CD4-positive, alpha-beta T cell (primary cell): ENCODE data around the gene SYPL1. TPM values are rescaled to one million over a fixed set of nuclear protein-coding genes. Genes with fewer than 3 reads are reported as not detected.

ENCODE experiments used
- ATAC-seq: fragments of 200-7000 bp; cut with Tn5 transposase; one replicate; pipeline ENCODE4 v1.10.0; 2022; ENCODE audit warnings: mild to moderate bottlenecking; ENCODE audit not compliant: poor library complexity
- CTCF ChIA-PET: fragments of 350-600 bp; sonication (Branson Sonifier 250); formaldehyde crosslinking; loops from one replicate; lab custom pipeline; 2021; ENCODE audit warnings: antibody characterized with exemption, inconsistent platforms; lab: Charles Lee
- POLR2A ChIA-PET: fragments of 350-600 bp; sonication (Branson Sonifier 250); formaldehyde crosslinking; loops from one replicate; lab custom pipeline; 2021; ENCODE audit warnings: antibody characterized with exemption, inconsistent platforms; lab: Charles Lee
- DNase-seq, 14 experiments: peaks; one replicate each; pipeline ENCODE4 v3.0.0-alpha.2; 2013 to 2020; ENCODE audit warnings: mixed read lengths in 2 of 14
- H3K27ac ChIP-seq, 2 donors: one replicate each; pipeline versions ENCODE4 v1.5.1 to v1.7.0; 2013; ENCODE audit warnings: low read length in 2 of 2, low read depth in 1 of 2, mild to moderate bottlenecking in 1 of 2
- H3K27me3 ChIP-seq, 2 experiments: 1 replicate in 1 of 2; 2 replicates in 1 of 2; pipeline versions ENCODE4 v1.6.1 to v1.7.0; 2013; ENCODE audit warnings: low read length in 2 of 2, control low read depth in 1 of 2, mild to moderate bottlenecking in 1 of 2, moderate library complexity in 1 of 2; ENCODE audit not compliant: insufficient read depth in 2 of 2, control insufficient read depth in 1 of 2
- H3K36me3 ChIP-seq: one replicate; pipeline ENCODE4 v1.6.1; 2013; ENCODE audit warnings: low read length, control low read depth; ENCODE audit not compliant: insufficient read depth
- H3K4me1 ChIP-seq: one replicate; pipeline ENCODE4 v1.6.1; 2013; ENCODE audit warnings: low read length, control low read depth; ENCODE audit not compliant: insufficient read depth
- H3K4me3 ChIP-seq: one replicate; pipeline ENCODE4 v1.5.1; 2013; ENCODE audit warnings: mild to moderate bottlenecking, low read length, moderate library complexity
- H3K9me3 ChIP-seq, 2 experiments: 1 replicate in 1 of 2; 2 replicates in 1 of 2; pipeline versions ENCODE4 v1.6.1 to v1.7.0; 2013; ENCODE audit warnings: low read length in 2 of 2, mild to moderate bottlenecking in 2 of 2, control low read depth in 1 of 2, moderate library complexity in 1 of 2; ENCODE audit not compliant: control insufficient read depth in 1 of 2, insufficient read depth in 1 of 2
- H3K27ac Mint-ChIP-seq: one replicate; pipeline ENCODE4 v1.8.0; 2020; ENCODE audit warnings: mixed read lengths
- H3K27me3 Mint-ChIP-seq: one replicate; pipeline ENCODE4 v1.8.0; 2021; ENCODE audit warnings: mixed read lengths
- H3K36me3 Mint-ChIP-seq: one replicate; pipeline ENCODE4 v1.8.0; 2021; ENCODE audit warnings: low read depth, mixed read lengths
- H3K4me1 Mint-ChIP-seq: one replicate; pipeline ENCODE4 v1.8.0; 2021; ENCODE audit warnings: low read depth, mixed read lengths
- H3K4me3 Mint-ChIP-seq: one replicate; pipeline ENCODE4 v1.8.0; 2020; ENCODE audit warnings: mild to moderate bottlenecking, mixed read lengths
- H3K9me3 Mint-ChIP-seq: one replicate; pipeline ENCODE4 v1.8.0; 2020; ENCODE audit warnings: mixed read lengths
- CTCF ChIP-seq: fragments of 200-600 bp; IDR thresholded peaks from one replicate; pipeline ENCODE4 v1.8.0; 2022; ENCODE audit warnings: antibody characterized with exemption, mild to moderate bottlenecking
- intact Hi-C, 2 experiments: fragments of 100-400 bp; cut with DNase I in 1 of 2; cut with micrococcal nuclease in 1 of 2; formaldehyde crosslinking; loops; one replicate each; pipeline versions ENCODE4 v1.15.1 to v1.9.0; 2023 to 2025; cut with DNase I, micrococcal nuclease
- total RNA-seq, 174 experiments: library from RNA in 2 of 174; stranded (reverse) in 2 of 174; gene quantifications; one replicate each; pipeline ENCODE4 v1.2.3 and lab custom pipeline; 2021 to 2026

Gene SYPL1
- total RNA-seq, 2 experiments from 2014 or later: 51.2 to 53.1 TPM

GRCh38 chr7:106050002-106050745, 61.9 kb downstream of the SYPL1 start:
- no peak for TF ChIP-seq CTCF
- Mint-ChIP-seq H3K36me3 (no peaks in the 10 kb centered on the region), H3K4me1 (no peaks in the 10 kb centered on the region), H3K27me3 (no peaks in the 10 kb centered on the region), H3K9me3 (no peaks in the 10 kb centered on the region), H3K4me3 (no peak overlapping the region), H3K27ac (no peak overlapping the region)
- Histone ChIP-seq H3K27me3 (no peaks in the 10 kb centered on the region), H3K4me3 (no peak overlapping the region), H3K4me1 (no peaks in the 10 kb centered on the region), H3K36me3 (no peaks in the 10 kb centered on the region), H3K9me3 (no peaks in the 10 kb centered on the region), H3K27ac (no peak overlapping the region)
- intact Hi-C loops: loop anchor here in 1 of 2 experiments (10.0 kb wide), 1 partner anchor 415 kb away; no protein-coding TSS in a partner anchor
- ChIA-PET CTCF (interaction anchor here (1.3 kb wide), 1 partner anchor 104 kb away, joined by 4 read pairs; no protein-coding TSS in a partner anchor), POLR2A (no interaction called here)
- no peak for DNase-seq
- ATAC-seq: no peak

- no peaks in the 10 kb centered on the region for H3K4me1 Mint-ChIP-seq
Measured at GRCh38 chr7:106049139-106049752, 62.9 kb downstream of the SYPL1 start.

GRCh38 chr7:106048706-106049020, 63.4 kb downstream of the SYPL1 start:
- Histone ChIP-seq H3K36me3 (no peaks in the 10 kb centered on the region), H3K4me3 (no peak overlapping the region), H3K9me3 (no peaks in the 10 kb centered on the region), H3K27me3 (no peaks in the 10 kb centered on the region), H3K27ac (no peak overlapping the region), H3K4me1 (no peaks in the 10 kb centered on the region)
- DNase-seq: no peak
- H3K27ac Mint-ChIP-seq: no peak overlapping the region
- TF ChIP-seq CTCF: no peak
- H3K4me3 Mint-ChIP-seq: no peak overlapping the region
- intact Hi-C loops: no loop called here
- no peaks in the 10 kb centered on the region for H3K27me3 Mint-ChIP-seq
- no peak for ATAC-seq
- no peaks in the 10 kb centered on the region for H3K36me3 Mint-ChIP-seq
- ChIA-PET CTCF (no interaction called here), POLR2A (no interaction called here)
- no peaks in the 10 kb centered on the region for H3K9me3 Mint-ChIP-seq
- H3K4me1 Mint-ChIP-seq: no peaks in the 10 kb centered on the region

More at GRCh38 chr7:106049139-106049752, 62.9 kb downstream of the SYPL1 start:
- no peaks in the 10 kb centered on the region for H3K36me3 Mint-ChIP-seq
- Histone ChIP-seq H3K27me3 (no peaks in the 10 kb centered on the region), H3K4me3 (no peak overlapping the region), H3K27ac (no peak overlapping the region), H3K36me3 (no peaks in the 10 kb centered on the region), H3K9me3 (no peaks in the 10 kb centered on the region), H3K4me1 (no peaks in the 10 kb centered on the region)
- no peak overlapping the region for H3K4me3 Mint-ChIP-seq
- H3K27ac Mint-ChIP-seq: no peak overlapping the region
- ChIA-PET POLR2A (no interaction called here), CTCF (no interaction called here)
- ATAC-seq (no peak), DNase-seq (no peak)
- intact Hi-C loops: no loop called here
- H3K9me3 Mint-ChIP-seq: no peaks in the 10 kb centered on the region
- TF ChIP-seq CTCF: no peak
- no peaks in the 10 kb centered on the region for H3K27me3 Mint-ChIP-seq
